ENCODE measurements around the gene SPINK1. TPM values are rescaled to one million over a fixed set of nuclear protein-coding genes. Genes with fewer than 3 reads are reported as not detected.

SPINK1 gene
- polyA plus RNA-seq, 1 donor from 2014 or later: not detected

GRCh38 chr5:147818290-147818689 is 13.2 kb downstream of the SPINK1 start:
- TF ChIP-seq MXI1 (conservative IDR thresholded peaks at IDR 0.05; ENCODE audit: poor library complexity, severe bottlenecking): no peak
- TF ChIP-seq EP300 (conservative IDR thresholded peaks at IDR 0.05; ENCODE audit: poor library complexity, severe bottlenecking): no peak
- no peak for TF ChIP-seq EZH2 (IDR thresholded peaks at IDR 0.05; ENCODE audit: borderline replicate concordance, insufficient read depth, low read length, poor library complexity, severe bottlenecking)
- no peak for TF ChIP-seq POLR2AphosphoS5 (IDR thresholded peaks at IDR 0.05)
- no peak for TF ChIP-seq RAD21 (conservative IDR thresholded peaks at IDR 0.05)
- no peak for TF ChIP-seq SMC3 (conservative IDR thresholded peaks at IDR 0.05; ENCODE audit: poor library complexity)
- no peak for TF ChIP-seq CTCF (IDR thresholded peaks at IDR 0.05; ENCODE audit: poor library complexity, severe bottlenecking)
- no peak for TF ChIP-seq REST (IDR thresholded peaks at IDR 0.05; ENCODE audit: borderline replicate concordance)
- TF ChIP-seq TAF1 (IDR thresholded peaks at IDR 0.05; ENCODE audit: low read depth): no peak
- Histone ChIP-seq H4K20me1 (ENCODE audit: insufficient read depth) (no peaks in the 10 kb centered on the region), H3K27ac (ENCODE audit: low read length) (no peak overlapping the region), H3K9ac (ENCODE audit: low read length) (no peak overlapping the region), H2AFZ (ENCODE audit: low read depth, low read length) (no peak overlapping the region), H3K9me3 (ENCODE audit: low read length) (no peaks in the 10 kb centered on the region), H3K4me3 (ENCODE audit: low read length) (no peak overlapping the region), H3K79me2 (replicated peaks; ENCODE audit: insufficient read depth, low read length) (no peaks in the 10 kb centered on the region), H3K9me2 (ENCODE audit: insufficient read depth, low read length) (no peaks in the 10 kb centered on the region), H3K4me2 (ENCODE audit: low read length) (no peak overlapping the region), H3K27me3 (ENCODE audit: insufficient read depth, low read depth, low read length) (no peaks in the 10 kb centered on the region), H3K36me3 (ENCODE audit: insufficient read depth, low read length) (no peaks in the 10 kb centered on the region), H3F3A (ENCODE audit: insufficient read depth, low read length, poor library complexity, severe bottlenecking) (no peaks in the 10 kb centered on the region)

GRCh38 chr5:147813696-147814095 is 17.8 kb downstream of the SPINK1 start:
- no peak overlapping the region for H3K4me3 ChIP-seq (ENCODE audit: low read length)
- no peak overlapping the region for H3K27ac ChIP-seq (ENCODE audit: low read length)
- no peaks in the 10 kb centered on the region for H3K9me3 ChIP-seq (ENCODE audit: low read length)
- H3K9me2 ChIP-seq (ENCODE audit: insufficient read depth, low read length): no peaks in the 10 kb centered on the region
- no peaks in the 10 kb centered on the region for H3K27me3 ChIP-seq (ENCODE audit: insufficient read depth, low read depth, low read length)
- TF ChIP-seq REST (IDR thresholded peaks at IDR 0.05; ENCODE audit: borderline replicate concordance): no peak
- TF ChIP-seq EZH2 (IDR thresholded peaks at IDR 0.05; ENCODE audit: borderline replicate concordance, insufficient read depth, low read length, poor library complexity, severe bottlenecking): no peak
- no peak for TF ChIP-seq POLR2AphosphoS5 (IDR thresholded peaks at IDR 0.05)
- TF ChIP-seq RAD21 (conservative IDR thresholded peaks at IDR 0.05): no peak
- TF ChIP-seq MXI1 (conservative IDR thresholded peaks at IDR 0.05; ENCODE audit: poor library complexity, severe bottlenecking): no peak
- no peak for TF ChIP-seq EP300 (conservative IDR thresholded peaks at IDR 0.05; ENCODE audit: poor library complexity, severe bottlenecking)
- TF ChIP-seq TAF1 (IDR thresholded peaks at IDR 0.05; ENCODE audit: low read depth): no peak
- TF ChIP-seq SMC3 (conservative IDR thresholded peaks at IDR 0.05; ENCODE audit: poor library complexity): no peak
- TF ChIP-seq CTCF (IDR thresholded peaks at IDR 0.05; ENCODE audit: poor library complexity, severe bottlenecking): no peak
- no peaks in the 10 kb centered on the region for H3F3A ChIP-seq (ENCODE audit: insufficient read depth, low read length, poor library complexity, severe bottlenecking)
- H3K9ac ChIP-seq (ENCODE audit: low read length): no peak overlapping the region
- H3K36me3 ChIP-seq (ENCODE audit: insufficient read depth, low read length): no peaks in the 10 kb centered on the region
- H2AFZ ChIP-seq (ENCODE audit: low read depth, low read length): no peak overlapping the region
- H3K4me2 ChIP-seq (ENCODE audit: low read length): no peak overlapping the region
- H4K20me1 ChIP-seq (ENCODE audit: insufficient read depth): no peaks in the 10 kb centered on the region
- no peaks in the 10 kb centered on the region for H3K79me2 ChIP-seq (replicated peaks; ENCODE audit: insufficient read depth, low read length)
